GM19099 (cell line): ENCODE results near the gene EXOSC7.

ENCODE experiments used
- POLR2A ChIP-seq: IDR thresholded peaks from 3 replicates; pipeline ENCODE4 v1.6.1; 2011; ENCODE audit warnings: low read depth; ENCODE audit not compliant: insufficient read length; ENCODE audit errors: extremely low read depth

The EXOSC7 gene

GRCh38 chr3:45002720-45003119 lies 26.7 kb downstream of the EXOSC7 start:
- TF ChIP-seq POLR2A = no peak

GRCh38 chr3:45003406-45003805 lies 27.4 kb downstream of the EXOSC7 start:
- TF ChIP-seq POLR2A = no peak

GRCh38 chr3:45003859-45004258 lies 27.8 kb downstream of the EXOSC7 start:
- no peak for TF ChIP-seq POLR2A

GRCh38 chr3:45007091-45007490 lies 31.0 kb downstream of the EXOSC7 start:
- no peak for TF ChIP-seq POLR2A

GRCh38 chr3:45008117-45008516 lies 32.1 kb downstream of the EXOSC7 start:
- no peak for TF ChIP-seq POLR2A

- TF ChIP-seq POLR2A = no peak
These were observed 33.8 kb downstream of the EXOSC7 start for GRCh38 chr3:45009868-45010267.

GRCh38 chr3:45010811-45011333 lies 34.8 kb downstream of the EXOSC7 start:
- no peak for TF ChIP-seq POLR2A

GRCh38 chr3:45011756-45012508 lies 35.9 kb downstream of the EXOSC7 start:
- TF ChIP-seq POLR2A = no peak

- no peak for TF ChIP-seq POLR2A
These were observed 36.5 kb downstream of the EXOSC7 start for GRCh38 chr3:45012577-45012976.

- TF ChIP-seq POLR2A = no peak
These were observed 40.9 kb downstream of the EXOSC7 start for GRCh38 chr3:45016916-45017315.

GRCh38 chr3:45017821-45018220 lies 41.8 kb downstream of the EXOSC7 start:
- no peak for TF ChIP-seq POLR2A

GRCh38 chr3:45020534-45020933 lies 44.5 kb downstream of the EXOSC7 start:
- TF ChIP-seq POLR2A = no peak

GRCh38 chr3:45021524-45022297 lies 45.7 kb downstream of the EXOSC7 start:
- TF ChIP-seq POLR2A = no peak

- TF ChIP-seq POLR2A = no peak
These were observed 47.6 kb downstream of the EXOSC7 start for GRCh38 chr3:45023675-45024074.

GRCh38 chr3:45024542-45025255 lies 48.7 kb downstream of the EXOSC7 start:
- no peak for TF ChIP-seq POLR2A
